ENCODE results near the gene THSD4. TPM values are rescaled to one million over a fixed set of nuclear protein-coding genes. Genes with fewer than 3 reads are reported as not detected.

The THSD4 gene
- total and polyA plus RNA-seq, 9 of the 15 experiments (the other 6 are each of a cell fraction or from before 2014, with no cell fraction given), result 0.04 TPM; not detected in 5

GRCh38 chr15:71683411-71684274 lies 568.4 kb downstream of the THSD4 start:
- in situ Hi-C loops (cut with MboI) (no loop called here), intact Hi-C loops (cut with micrococcal nuclease) (no loop called here)
- Histone ChIP-seq H3K4me1 (replicated peaks in 1 of 2; ENCODE audit: control insufficient read depth in 2 of 2, insufficient read depth in 2 of 2, low read length in 2 of 2) (no peaks in the 10 kb centered on the region), H3K36me3 (ENCODE audit: control insufficient read depth, insufficient read depth, low read length) (no peaks in the 10 kb centered on the region), H3K9ac (ENCODE audit: insufficient read depth in 1 of 2, low read depth in 2 of 2, low read length in 2 of 2) (no peak overlapping the region), H3K9me1 (ENCODE audit: control insufficient read depth, insufficient read depth, low read length) (no peaks in the 10 kb centered on the region), H2AFZ (ENCODE audit: low read depth, low read length) (no peak overlapping the region), H3K27me3 (ENCODE audit: control insufficient read depth in 2 of 2, insufficient read depth in 2 of 2, low read length in 2 of 2) (no peaks in the 10 kb centered on the region), H4K20me1 (replicated peaks; ENCODE audit: control insufficient read depth, insufficient read depth, low read length) (no peaks in the 10 kb centered on the region), H3K79me2 (ENCODE audit: control insufficient read depth, insufficient read depth, low read length) (no peaks in the 10 kb centered on the region), H3K27ac (ENCODE audit: extremely low read depth, low read depth, low read length) (no peak overlapping the region), H3K9me3 (replicated peaks; ENCODE audit: control insufficient read depth, insufficient read depth, low read depth, low read length) (no peaks in the 10 kb centered on the region), H3K4me3 (no peak overlapping the region), H3K4me2 (ENCODE audit: insufficient read depth, low read length) (no peak overlapping the region)
- no peak for DNase-seq (ENCODE audit: extremely low read depth in 1 of 4, low spot score in 3 of 4)
- no TSS peak for BruUV-seq (replicated peaks)
- no peak for FAIRE-seq
- CTCF ChIA-PET (ENCODE audit: low intra/inter-chr PET ratio), result no interaction called here
- ATAC-seq, result no peak
- TF ChIP-seq ZNF445 (CRISPR knock-in tag; IDR thresholded peaks at IDR 0.05; ENCODE audit: low read depth) (no peak), POLR3A (IDR thresholded peaks at IDR 0.05; ENCODE audit: borderline replicate concordance, extremely low read depth, insufficient read depth, insufficient read length) (no peak), ZBTB1 (CRISPR knock-in tag; IDR thresholded peaks at IDR 0.05; ENCODE audit: borderline replicate concordance, low read depth) (no peak), AFF1 (IDR thresholded peaks at IDR 0.05; ENCODE audit: low read depth in 1 of 2, partially characterized antibody in 2 of 2) (no peak), BDP1 (IDR thresholded peaks at IDR 0.05; ENCODE audit: insufficient read depth, insufficient read length) (no peak), EGR1 (conservative IDR thresholded peaks at IDR 0.05) (no peak), PRMT5 (CRISPR knock-in tag; IDR thresholded peaks at IDR 0.05) (no peak), CCAR2 (IDR thresholded peaks at IDR 0.05; ENCODE audit: low read depth, low read length) (no peak), PYGO2 (tag; IDR thresholded peaks at IDR 0.05) (no peak), IFI16 (CRISPR knock-in tag; IDR thresholded peaks at IDR 0.05) (no peak), CREB3 (tag; conservative IDR thresholded peaks at IDR 0.05; ENCODE audit: low read depth) (no peak)
- TF ChIP-seq, protein P1, sequence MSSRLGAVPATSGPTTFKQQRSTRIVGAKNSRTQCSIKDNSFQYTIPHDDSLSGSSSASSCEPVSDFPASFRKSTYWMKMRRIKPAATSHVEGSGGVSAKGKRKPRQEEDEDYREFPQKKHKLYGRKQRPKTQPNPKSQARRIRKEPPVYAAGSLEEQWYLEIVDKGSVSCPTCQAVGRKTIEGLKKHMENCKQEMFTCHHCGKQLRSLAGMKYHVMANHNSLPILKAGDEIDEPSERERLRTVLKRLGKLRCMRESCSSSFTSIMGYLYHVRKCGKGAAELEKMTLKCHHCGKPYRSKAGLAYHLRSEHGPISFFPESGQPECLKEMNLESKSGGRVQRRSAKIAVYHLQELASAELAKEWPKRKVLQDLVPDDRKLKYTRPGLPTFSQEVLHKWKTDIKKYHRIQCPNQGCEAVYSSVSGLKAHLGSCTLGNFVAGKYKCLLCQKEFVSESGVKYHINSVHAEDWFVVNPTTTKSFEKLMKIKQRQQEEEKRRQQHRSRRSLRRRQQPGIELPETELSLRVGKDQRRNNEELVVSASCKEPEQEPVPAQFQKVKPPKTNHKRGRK (tag; IDR thresholded peaks at IDR 0.05), result no peak
- TF ChIP-seq, protein P2, sequence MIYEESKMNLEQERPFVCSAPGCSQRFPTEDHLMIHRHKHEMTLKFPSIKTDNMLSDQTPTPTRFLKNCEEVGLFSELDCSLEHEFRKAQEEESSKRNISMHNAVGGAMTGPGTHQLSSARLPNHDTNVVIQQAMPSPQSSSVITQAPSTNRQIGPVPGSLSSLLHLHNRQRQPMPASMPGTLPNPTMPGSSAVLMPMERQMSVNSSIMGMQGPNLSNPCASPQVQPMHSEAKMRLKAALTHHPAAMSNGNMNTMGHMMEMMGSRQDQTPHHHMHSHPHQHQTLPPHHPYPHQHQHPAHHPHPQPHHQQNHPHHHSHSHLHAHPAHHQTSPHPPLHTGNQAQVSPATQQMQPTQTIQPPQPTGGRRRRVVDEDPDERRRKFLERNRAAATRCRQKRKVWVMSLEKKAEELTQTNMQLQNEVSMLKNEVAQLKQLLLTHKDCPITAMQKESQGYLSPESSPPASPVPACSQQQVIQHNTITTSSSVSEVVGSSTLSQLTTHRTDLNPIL (CRISPR knock-in tag; IDR thresholded peaks at IDR 0.05), result no peak
- 3% methylated on average over 9 of the region's 9 CpGs for WGBS (ENCODE audit: insufficient coverage, low coverage, missing lambda C conversion rate)
- POLR2A ChIA-PET, result no interaction called here
